Measurements from ENCODE around the gene ZNF337.

DNA sequence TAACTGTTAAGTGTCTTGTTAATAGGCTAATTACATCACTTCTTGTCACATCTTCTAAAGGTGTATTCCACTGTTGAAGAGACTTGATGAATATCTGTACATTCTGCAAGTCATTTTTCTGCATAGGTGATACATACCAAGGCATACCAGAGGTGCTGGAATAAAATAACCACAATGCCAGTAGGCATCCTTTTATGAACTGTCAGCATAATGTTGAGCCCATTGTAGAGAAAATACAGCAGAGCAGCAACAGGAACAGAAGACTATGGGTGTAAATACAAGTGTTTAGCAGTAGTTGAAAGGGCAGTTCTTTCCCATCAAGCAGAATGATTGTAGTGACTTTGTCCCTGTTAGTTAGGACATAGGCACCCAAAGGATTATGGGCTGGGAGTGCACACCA lies 44.4 kb upstream of the ZNF337 start:
- TF ChIP-seq ZBTB7A (IDR thresholded peaks at IDR 0.05; ENCODE audit: low read depth) (no peak), TAF1 (IDR thresholded peaks at IDR 0.05; ENCODE audit: low read depth) (no peak), EP300 (IDR thresholded peaks at IDR 0.05; ENCODE audit: borderline replicate concordance) (no peak)
